GM19463 (cell line): ENCODE data around the gene CRYBA2.

ENCODE experiments used
- ATAC-seq: cut with Tn5 transposase; IDR thresholded peaks from one replicate; pipeline ENCODE4 v1.9.1; 2021; ENCODE audit warnings: mild to moderate bottlenecking, moderate library complexity; ENCODE audit not compliant: unreplicated experiment

CRYBA2 gene

GRCh38 chr2:218983263-218983933 lies 9.8 kb downstream of the CRYBA2 start:
- ATAC-seq: no peak

- no peak for ATAC-seq
Observed at GRCh38 chr2:218982586-218983262, 10.5 kb downstream of the CRYBA2 start.

GRCh38 chr2:218981881-218982585 lies 11.2 kb downstream of the CRYBA2 start:
- no peak for ATAC-seq

- ATAC-seq: no peak
Observed at GRCh38 chr2:218981390-218981880, 11.8 kb downstream of the CRYBA2 start.

GRCh38 chr2:218980735-218981389 lies 12.4 kb downstream of the CRYBA2 start:
- ATAC-seq: no peak

- ATAC-seq: peak; percentile 87
Observed at GRCh38 chr2:218979846-218980734, 13.1 kb downstream of the CRYBA2 start.

GRCh38 chr2:218975060-218975777 lies 18.0 kb downstream of the CRYBA2 start:
- no peak for ATAC-seq

- ATAC-seq: no peak
Observed at GRCh38 chr2:218970894-218971293, 22.3 kb downstream of the CRYBA2 start.

- no peak for ATAC-seq
Observed at GRCh38 chr2:218964041-218964771, 29.0 kb downstream of the CRYBA2 start.

GRCh38 chr2:218963601-218964000 lies 29.6 kb downstream of the CRYBA2 start:
- ATAC-seq: no peak

- no peak for ATAC-seq
Observed at GRCh38 chr2:218962859-218963492, 30.2 kb downstream of the CRYBA2 start.

GRCh38 chr2:218961651-218962570 lies 31.3 kb downstream of the CRYBA2 start:
- no peak for ATAC-seq

GRCh38 chr2:218961229-218961628 lies 32.0 kb downstream of the CRYBA2 start:
- ATAC-seq: no peak

GRCh38 chr2:218960309-218961165 lies 32.7 kb downstream of the CRYBA2 start:
- ATAC-seq: no peak

GRCh38 chr2:218959761-218960308 lies 33.4 kb downstream of the CRYBA2 start:
- ATAC-seq: no peak

- peak; percentile 98 for ATAC-seq
Observed at GRCh38 chr2:218959141-218959731, 34.0 kb downstream of the CRYBA2 start, which contains the start of gene CDK5R2. Gene CDK5R2, plus strand, starts transcription at chr2:218959666. Its CDS starts 155 bp downstream, at chr2:218959821.
